PFSK-1 (cell line): ENCODE measurements around the gene KCNQ5.

Experiments used
- FOXP2 ChIP-seq: optimal IDR thresholded peaks from 2 replicates; pipeline ENCODE3; 2011; ENCODE audit warnings: borderline replicate concordance, control low read depth, inconsistent platforms; ENCODE audit not compliant: insufficient read depth; ENCODE audit errors: extremely low read length, extremely low read depth
- POLR2AphosphoS5 ChIP-seq: IDR thresholded peaks from 2 replicates; pipeline ENCODE4 v1.6.1; 2012; ENCODE audit warnings: low read depth, mild to moderate bottlenecking, control low read depth, low read length, moderate library complexity
- SIN3A ChIP-seq: IDR thresholded peaks from 2 replicates; pipeline ENCODE4 v1.6.1; 2012; ENCODE audit warnings: mild to moderate bottlenecking, low read length, moderate library complexity, borderline replicate concordance; ENCODE audit not compliant: insufficient read depth
- TAF1 ChIP-seq: IDR thresholded peaks from 2 replicates; pipeline ENCODE4 v1.6.1; 2012; ENCODE audit warnings: low read length, control low read depth, borderline replicate concordance; ENCODE audit not compliant: insufficient read depth
- TF ChIP-seq, protein P1 (sequence below), 2 experiments: IDR thresholded peaks; 2 replicates each; pipeline versions ENCODE4 v1.6.1 to v1.8.0; 2011 to 2012; ENCODE audit warnings: low read depth in 2 of 2, low read length in 2 of 2, control low read depth in 1 of 2, inconsistent platforms in 1 of 2, mild to moderate bottlenecking in 1 of 2, moderate library complexity in 1 of 2; ENCODE audit not compliant: insufficient read depth in 1 of 2

Gene KCNQ5

DNA sequence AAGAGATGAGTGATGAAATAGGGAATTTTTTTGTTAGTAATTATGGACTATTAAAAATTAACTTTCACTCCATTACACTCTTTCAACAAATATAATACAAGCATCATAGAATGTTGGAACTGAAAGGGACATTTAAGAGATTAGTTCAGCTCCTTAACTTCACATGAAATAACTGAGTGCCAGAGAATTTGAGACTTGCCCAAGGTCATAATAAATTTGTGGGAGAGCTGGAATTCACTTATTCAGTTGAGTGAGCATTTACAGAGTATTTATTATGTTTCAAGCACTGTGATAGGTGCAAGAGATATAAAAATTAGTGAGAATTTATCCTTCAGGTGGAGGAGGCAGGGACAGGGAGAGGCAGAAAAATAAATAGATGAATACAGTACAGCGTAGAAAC is 154.6 kb downstream of the KCNQ5 start:
- TF ChIP-seq FOXP2, result no peak
- TF ChIP-seq TAF1, result no peak
- TF ChIP-seq, protein P1, sequence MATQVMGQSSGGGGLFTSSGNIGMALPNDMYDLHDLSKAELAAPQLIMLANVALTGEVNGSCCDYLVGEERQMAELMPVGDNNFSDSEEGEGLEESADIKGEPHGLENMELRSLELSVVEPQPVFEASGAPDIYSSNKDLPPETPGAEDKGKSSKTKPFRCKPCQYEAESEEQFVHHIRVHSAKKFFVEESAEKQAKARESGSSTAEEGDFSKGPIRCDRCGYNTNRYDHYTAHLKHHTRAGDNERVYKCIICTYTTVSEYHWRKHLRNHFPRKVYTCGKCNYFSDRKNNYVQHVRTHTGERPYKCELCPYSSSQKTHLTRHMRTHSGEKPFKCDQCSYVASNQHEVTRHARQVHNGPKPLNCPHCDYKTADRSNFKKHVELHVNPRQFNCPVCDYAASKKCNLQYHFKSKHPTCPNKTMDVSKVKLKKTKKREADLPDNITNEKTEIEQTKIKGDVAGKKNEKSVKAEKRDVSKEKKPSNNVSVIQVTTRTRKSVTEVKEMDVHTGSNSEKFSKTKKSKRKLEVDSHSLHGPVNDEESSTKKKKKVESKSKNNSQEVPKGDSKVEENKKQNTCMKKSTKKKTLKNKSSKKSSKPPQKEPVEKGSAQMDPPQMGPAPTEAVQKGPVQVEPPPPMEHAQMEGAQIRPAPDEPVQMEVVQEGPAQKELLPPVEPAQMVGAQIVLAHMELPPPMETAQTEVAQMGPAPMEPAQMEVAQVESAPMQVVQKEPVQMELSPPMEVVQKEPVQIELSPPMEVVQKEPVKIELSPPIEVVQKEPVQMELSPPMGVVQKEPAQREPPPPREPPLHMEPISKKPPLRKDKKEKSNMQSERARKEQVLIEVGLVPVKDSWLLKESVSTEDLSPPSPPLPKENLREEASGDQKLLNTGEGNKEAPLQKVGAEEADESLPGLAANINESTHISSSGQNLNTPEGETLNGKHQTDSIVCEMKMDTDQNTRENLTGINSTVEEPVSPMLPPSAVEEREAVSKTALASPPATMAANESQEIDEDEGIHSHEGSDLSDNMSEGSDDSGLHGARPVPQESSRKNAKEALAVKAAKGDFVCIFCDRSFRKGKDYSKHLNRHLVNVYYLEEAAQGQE (IDR thresholded peaks at IDR 0.05; ENCODE audit: insufficient read depth in 1 of 2, low read depth in 2 of 2, low read length in 2 of 2), result no peak
- no peak for TF ChIP-seq SIN3A
- TF ChIP-seq POLR2AphosphoS5, result no peak

DNA sequence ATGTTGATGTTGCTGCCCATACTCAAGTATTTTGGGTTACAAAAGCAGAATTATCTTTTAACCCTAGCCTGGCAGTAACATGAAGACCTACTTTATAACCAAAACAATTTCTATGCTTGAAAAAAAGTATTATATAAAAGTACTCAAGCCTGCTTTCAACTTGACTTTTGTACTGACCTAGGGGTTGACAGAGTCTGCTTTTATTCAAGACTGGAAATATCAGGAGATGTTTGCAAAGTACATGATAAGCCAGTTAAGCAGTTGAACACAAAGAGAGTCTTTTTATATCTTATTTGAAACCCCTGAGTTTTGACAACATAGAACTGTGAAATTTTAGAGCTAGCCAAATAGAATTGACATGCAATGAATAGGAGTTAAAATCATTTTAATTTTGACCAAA is 159.8 kb downstream of the KCNQ5 start:
- TF ChIP-seq POLR2AphosphoS5 (no peak), TAF1 (no peak), FOXP2 (no peak), SIN3A (no peak)
- TF ChIP-seq, protein P1 (IDR thresholded peaks at IDR 0.05; ENCODE audit: insufficient read depth in 1 of 2, low read depth in 2 of 2, low read length in 2 of 2), result no peak

DNA sequence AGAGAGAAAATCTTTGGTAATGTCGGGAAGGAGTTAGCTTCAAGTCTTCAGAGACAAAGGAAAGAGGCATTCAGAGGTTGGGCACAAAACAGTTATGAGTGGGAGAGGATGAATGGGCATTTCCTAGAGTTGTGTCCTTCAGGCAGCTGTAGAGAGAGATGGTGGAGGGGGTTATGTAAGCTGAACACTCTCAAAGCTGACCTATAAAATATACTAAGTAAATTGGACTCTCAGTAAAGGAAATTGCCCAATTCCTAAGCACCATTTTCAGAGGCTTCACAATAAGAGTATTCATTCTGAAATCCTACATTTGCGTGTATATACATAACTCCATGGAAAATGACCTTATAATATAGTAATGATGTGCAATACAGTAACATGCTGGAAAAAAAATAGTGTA is 161.2 kb downstream of the KCNQ5 start:
- TF ChIP-seq FOXP2 (no peak), SIN3A (no peak), POLR2AphosphoS5 (no peak), TAF1 (no peak)
- TF ChIP-seq, protein P1 (IDR thresholded peaks at IDR 0.05; ENCODE audit: insufficient read depth in 1 of 2, low read depth in 2 of 2, low read length in 2 of 2), result no peak

DNA sequence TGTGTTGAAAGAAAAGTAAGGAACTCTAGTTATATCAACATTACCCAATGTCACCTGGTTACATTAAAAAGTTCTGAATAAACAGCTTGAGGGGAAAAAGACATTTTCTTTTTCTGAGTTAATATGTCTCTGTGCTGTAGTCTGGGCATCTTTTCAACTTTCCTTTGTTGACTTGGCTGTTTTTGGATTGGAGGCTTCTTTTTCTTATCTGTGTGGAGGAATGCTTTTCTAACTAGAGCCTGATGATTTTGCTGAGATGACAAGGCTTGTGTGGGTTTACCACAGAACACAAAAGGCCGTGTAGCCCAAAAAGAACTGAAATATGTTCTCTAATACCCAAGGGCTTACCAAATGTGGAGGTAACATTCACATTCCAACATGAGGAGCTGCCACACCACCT is 161.8 kb downstream of the KCNQ5 start:
- TF ChIP-seq, protein P1 (IDR thresholded peaks at IDR 0.05; ENCODE audit: insufficient read depth in 1 of 2, low read depth in 2 of 2, low read length in 2 of 2), result no peak
- TF ChIP-seq FOXP2 (no peak), POLR2AphosphoS5 (no peak), SIN3A (no peak), TAF1 (no peak)

DNA sequence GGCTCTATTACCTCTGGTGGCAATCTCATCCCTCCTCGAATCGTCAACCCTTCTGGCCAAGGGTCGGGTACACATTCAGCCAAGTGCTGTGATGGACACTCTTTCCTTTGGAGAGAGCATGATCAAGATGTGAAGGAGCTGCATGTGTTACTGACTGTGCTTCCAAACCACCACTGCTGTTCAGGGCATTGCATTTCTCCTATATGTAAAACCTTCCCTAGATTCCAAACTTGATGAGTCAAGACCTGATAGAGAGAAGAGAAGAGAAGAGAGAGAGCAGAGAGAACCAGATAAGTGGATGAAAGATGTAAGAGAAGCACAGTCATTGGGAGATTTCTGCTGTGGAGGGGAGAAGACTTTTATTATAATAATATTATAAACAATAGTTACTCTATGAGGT is 162.2 kb downstream of the KCNQ5 start:
- TF ChIP-seq, protein P1 (IDR thresholded peaks at IDR 0.05; ENCODE audit: insufficient read depth in 1 of 2, low read depth in 2 of 2, low read length in 2 of 2), result no peak
- TF ChIP-seq POLR2AphosphoS5 (no peak), SIN3A (no peak), TAF1 (no peak), FOXP2 (no peak)
